GM18498 (cell line): Measurements from ENCODE around the gene SNTA1.
"Not testable (repeated sequence)": the region's sequence is repeated elsewhere in the genome, so short reads cannot be mapped to it uniquely, and the experiment has no call there.

ENCODE experiments used
- ATAC-seq: cut with Tn5 transposase; IDR thresholded peaks from one replicate; pipeline ENCODE4 v1.9.1; 2021; ENCODE audit warnings: mild to moderate bottlenecking, moderate library complexity; ENCODE audit not compliant: unreplicated experiment

Gene SNTA1

DNA sequence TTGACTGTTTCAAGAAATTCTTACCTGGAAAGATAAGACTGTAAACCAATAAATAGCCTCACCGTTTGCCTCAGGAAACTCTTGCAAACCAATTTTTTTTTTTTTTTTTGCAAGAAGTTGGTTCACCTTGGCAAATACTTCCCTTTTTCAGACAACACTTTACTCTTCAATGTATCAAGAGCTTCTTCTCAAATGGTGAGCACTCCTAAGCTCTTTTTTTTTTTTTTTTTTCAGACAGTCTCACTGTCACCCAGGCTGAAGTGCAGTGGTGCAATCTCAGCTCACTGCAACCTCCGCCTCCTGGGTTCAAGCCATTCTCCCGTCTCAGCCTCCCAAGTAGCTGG is 22.7 kb upstream of the SNTA1 start:
- ATAC-seq: no peak

DNA sequence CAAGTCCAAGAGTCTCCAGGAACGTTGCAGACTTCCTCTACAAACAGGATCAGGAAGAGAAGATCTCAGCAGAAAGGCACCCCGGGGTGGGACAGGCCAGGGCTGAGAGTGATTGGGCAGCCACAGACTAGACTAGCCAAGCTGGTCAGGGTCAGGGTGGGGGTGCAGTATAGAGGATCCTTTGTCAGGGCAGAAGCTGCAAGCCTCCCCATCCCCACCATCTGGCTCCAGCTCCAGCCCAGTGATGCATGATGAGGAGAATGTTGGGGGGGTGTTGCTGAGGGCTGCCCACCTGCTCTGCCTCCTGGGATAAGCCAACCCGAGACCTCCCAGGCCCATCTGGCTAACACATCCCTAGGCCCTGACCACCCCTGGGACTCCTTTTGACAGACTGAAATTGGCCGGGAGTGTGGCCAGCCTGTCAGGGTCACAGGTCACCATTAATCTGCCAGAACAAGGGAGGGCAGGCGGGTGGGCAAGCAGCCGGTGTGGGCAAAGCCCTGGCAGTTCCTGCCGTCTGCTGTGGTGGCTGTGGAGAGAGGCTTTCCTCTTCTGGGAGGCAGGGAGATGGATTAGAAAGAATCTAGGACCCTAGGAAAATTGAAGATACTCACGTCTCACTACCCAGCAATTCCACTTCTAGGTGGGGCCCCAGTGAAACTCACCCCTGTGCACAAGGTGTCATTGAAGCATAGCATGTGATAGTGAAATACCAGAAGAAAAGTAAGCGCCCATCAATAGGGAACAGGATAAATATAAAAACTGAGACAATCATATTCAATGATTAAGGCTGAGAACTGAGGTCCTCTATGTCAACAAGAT is 22.1 kb upstream of the SNTA1 start:
- no peak for ATAC-seq

DNA sequence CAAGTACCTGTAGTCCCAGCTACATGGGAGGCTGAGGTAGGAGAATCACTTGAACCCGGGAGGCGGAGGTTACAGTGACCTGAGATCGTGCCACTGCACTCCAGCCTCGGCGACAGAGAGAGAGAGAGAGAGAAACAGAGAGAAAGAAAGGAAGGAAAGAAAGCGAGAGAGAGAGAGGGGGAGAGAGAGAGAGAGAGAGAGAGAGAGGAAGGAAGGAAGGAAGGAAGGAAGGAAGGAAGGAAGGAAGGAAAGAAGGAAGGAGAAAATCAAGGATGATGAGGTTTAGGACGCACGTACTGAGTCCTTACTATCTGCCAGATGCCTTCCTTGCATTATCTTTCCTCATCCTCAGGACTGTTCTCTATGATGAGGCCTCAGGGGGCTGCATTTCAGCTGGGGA is 21.2 kb upstream of the SNTA1 start:
- ATAC-seq: not testable (repeated sequence)

DNA sequence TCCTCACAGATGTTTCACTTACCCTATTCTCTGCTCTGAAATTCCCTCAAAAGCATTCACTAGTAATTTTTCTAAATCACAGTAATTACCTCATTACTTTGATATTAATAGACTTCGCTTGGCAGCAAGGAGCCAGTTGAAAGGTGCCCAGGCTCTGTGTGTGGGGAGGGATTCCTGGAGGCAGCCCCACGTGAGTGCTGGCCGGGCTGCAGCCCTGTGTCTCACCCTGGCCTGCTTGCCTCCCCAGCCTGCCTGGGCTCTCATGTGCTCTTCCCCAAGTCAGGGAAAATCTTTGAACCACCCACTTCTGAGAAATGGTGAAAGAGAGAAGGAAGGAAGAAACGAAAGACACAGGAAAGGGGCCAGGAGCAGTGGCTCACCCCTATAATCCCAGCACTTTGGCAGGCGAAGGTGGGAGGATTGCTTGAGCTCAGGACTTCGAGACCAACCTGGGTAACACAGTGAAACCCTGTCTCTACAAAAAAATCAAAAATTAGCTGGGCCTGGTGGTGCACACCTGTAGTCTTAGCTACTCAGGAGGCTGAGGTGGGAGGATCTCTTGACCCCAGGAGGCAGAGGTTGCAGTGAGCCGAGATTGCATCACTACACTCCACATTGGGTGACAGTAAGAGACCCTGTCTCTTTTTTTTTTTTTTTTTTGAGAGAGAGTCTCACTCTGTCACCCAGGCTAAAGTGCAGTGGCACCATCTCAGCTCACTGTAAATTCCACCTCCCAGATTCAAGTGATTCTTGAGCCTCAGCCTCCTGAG is 20.0 kb upstream of the SNTA1 start:
- ATAC-seq: no peak

DNA sequence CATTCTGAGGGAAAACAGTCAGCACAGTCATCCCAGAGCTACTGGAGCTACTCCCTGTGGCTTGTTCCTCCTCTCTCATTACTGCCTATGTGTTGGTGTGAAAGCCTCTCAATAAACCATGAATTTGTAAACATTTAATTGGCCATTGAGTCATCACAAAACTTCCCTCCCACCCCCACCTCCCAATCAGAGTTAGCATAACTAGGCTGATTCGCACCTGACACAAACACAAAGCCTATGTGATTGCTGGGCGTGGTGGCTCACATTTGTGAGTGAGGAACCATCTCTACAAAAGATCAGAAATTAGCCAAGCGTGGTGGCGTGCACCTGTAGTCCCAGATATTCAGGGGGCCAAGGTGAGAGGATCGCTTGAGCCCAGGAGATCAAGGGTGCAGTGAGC is 17.1 kb upstream of the SNTA1 start:
- no peak for ATAC-seq

DNA sequence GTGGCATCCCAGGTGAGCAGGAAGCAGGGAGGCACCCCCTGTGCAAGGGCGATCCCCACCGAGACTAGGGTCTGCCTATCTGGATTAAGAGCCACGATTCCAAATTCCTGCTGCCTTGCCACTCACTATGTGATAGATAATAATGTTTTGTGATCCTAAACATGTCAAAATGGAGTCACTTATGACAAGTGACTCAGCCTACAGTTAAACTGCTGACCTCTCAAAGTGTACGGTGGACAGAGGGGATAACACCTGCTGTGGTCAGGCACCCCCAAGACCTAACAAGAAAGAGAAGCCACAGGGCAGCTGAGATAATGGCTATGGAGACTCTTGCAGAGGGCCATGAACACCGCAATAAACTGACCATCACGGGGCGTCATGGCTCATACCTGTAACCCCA is 16.0 kb upstream of the SNTA1 start:
- no peak for ATAC-seq

DNA sequence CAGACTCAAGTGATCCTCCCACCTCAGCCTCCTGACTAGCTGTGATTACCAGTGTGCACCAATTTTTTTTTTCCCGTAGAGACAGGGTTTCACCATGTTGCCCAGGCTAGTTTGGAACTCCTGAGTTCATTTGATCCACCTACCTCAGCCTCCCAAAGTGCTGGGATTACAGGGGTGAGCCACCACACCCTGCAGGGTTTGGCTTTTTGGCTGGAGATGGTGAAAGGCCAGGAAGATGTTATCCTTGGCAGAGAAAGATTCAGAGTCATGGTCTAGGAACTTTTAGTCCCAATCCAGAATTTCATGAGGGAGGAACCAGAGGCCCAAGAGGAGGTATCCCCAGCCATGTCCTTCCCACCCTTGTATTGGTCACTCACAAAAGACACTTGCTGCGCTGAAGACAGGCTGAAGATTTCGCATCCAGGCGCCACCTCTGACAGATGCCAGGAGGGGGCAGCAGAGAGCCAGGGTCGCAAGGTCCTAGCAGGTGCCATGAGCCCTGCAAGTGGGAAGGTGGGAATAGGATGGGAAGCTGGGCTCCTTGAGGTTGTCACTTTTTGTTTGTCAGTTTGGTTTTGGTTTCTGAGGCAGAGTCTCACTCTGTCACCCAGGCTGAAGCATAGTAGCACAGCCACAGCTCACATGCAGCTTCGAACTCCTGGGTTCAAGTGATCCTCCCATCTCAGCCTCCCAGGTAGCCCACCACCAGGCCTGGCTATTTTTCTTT is 13.5 kb upstream of the SNTA1 start:
- ATAC-seq: not testable (repeated sequence)

DNA sequence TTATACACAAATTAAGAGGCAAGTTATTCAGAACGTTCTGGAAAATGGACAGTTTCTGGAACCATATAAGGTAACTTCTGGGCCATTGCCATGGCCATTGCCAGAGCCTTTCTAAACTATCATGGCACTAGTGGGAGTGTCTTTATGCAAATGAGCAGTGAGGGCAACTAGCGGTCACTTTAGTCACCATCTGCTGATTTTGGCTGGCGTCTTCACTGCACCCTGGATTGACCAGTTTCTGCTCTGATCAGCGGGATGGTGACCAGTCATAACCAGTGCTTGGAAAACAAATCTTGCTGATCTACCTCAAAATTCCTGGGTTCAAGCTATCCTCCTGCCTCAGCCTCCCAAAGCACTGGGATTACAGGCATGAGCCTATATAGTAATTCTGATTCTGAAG is 7.3 kb upstream of the SNTA1 start:
- no peak for ATAC-seq

DNA sequence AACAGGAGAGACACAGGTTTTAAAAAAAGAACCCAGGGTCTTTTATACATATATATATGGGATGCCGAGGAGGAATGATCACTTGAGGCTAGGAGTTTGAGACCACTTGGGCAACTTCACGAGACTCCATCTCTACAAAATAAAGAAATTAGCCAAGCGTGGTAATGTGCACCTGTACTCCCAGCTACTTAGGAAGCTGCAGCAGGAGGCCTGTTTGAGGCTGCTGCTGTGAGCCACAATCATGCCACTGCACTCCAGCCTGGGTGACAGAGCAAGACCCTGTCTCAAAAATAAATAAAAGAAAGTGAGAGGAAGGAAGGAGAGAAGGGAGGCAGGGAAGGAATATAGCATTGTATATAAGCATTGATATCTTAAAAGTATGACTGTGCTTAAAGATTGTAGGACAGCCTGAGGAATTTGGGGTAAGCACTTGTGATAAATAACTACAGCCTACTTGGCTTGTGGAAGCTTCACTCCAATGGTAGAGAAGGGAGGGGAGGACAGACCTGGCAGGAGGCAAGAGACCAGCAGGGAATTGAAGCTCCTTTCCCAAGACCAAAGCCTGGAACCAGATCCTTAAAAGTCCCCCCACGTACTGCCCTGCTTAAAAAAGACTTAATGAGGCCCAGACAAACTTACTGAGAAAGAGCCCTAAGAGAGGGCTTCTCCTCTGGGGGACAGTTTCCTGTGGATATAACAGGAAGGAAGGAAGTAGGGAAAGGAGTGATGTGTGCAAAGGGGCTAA is 2.5 kb upstream of the SNTA1 start:
- ATAC-seq: no peak

DNA sequence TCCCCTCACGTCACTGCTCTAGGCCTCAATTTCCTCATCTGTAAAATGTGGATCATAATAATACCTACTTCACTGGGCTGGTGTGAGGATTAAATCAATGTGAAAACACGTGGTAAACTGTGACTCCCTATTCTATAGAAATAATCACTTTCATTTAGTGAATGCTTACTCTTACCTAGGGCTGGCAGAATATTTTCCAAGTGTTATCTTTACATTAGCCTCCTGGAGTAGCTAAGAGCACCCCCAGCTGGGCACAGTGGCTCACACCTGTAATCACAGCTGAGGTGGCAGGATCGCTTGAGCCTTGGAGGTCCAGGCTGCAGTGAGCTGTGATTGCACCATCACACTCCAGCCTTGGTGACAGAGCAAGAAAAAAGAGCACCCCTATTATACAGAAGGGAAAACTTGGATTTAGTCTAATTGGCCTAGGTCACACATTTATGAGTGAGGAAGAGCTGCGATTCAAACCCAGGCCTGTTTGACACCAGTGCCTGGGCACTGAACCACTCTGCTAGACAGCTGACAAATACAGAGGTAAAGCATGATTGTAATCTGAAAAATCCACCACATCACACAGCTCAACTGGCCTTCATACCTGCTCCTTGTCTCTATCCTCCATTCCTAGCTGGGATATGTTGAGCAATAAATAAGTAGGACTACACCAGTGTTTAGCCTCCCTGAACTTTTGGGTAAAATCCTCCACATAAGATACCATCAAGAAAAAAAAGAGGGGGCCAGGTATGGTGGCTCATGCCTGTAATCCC is 1.4 kb upstream of the SNTA1 start:
- ATAC-seq: no peak

DNA sequence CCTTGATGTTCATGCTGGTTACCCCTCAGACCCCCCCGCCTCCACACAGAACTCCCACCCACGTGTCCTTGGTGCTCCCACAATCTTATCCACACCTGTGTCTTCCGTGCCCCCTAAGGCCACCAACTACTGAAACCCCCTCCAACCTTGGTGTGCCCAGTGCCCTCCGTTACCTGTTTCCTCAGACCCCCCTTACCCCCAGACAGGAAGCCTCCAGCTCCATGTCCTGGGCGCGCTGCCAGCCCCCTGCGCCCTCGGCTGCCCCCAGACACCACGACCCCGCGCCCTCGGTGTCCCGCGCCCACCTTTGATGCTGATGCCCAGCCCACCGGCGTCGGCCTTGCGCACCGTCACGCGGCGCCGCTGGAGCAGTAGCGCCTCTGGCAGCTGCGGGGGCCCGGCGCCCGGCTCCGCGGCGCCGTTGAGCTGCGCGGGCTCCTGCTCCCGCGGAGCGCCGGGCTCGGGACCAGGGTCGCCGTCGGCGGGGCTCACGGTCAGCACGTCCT is 504 bp downstream of the SNTA1 start:
- peak; percentile 23 for ATAC-seq

DNA sequence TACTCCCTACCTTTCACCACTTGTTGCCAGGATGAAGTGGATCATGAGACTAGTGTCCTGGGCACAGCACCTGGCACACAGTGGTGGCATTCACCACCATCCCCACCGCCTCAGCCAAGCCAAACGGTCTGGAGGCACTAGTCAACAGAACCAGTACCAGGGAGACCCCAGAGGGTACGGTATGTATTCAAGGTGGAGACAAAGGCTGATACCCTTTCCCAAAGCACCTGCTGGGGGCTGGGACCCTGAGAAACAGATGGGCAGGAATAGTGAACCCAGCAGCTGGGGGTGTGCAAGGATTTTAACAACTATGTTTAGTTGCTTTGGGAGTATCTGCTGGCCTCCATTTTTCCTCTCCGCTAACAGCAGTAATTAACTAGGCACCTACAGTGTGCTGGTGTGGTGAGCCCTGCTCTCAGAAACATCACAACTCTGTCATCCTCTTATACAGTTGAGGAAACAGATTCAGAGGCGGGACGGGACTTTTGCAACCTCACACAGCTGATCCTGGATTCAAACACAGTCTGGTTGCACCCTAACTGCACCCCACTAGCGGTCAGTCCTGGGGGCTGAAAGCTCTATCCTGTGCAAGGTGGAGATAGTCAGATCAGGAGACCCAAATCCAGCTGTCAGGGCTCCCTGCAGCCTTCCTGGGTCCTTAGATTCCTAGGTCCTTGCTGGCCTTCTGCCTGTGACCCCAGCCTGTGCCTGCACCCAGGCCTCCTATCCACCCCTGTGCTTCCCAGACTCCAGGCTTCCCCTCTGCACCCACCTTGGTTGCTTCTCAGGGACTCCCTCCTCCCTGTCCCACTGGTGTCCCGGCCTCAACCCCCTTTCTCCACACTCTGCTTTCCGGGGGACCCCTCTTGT is 1.2 kb downstream of the SNTA1 start:
- ATAC-seq: no peak

DNA sequence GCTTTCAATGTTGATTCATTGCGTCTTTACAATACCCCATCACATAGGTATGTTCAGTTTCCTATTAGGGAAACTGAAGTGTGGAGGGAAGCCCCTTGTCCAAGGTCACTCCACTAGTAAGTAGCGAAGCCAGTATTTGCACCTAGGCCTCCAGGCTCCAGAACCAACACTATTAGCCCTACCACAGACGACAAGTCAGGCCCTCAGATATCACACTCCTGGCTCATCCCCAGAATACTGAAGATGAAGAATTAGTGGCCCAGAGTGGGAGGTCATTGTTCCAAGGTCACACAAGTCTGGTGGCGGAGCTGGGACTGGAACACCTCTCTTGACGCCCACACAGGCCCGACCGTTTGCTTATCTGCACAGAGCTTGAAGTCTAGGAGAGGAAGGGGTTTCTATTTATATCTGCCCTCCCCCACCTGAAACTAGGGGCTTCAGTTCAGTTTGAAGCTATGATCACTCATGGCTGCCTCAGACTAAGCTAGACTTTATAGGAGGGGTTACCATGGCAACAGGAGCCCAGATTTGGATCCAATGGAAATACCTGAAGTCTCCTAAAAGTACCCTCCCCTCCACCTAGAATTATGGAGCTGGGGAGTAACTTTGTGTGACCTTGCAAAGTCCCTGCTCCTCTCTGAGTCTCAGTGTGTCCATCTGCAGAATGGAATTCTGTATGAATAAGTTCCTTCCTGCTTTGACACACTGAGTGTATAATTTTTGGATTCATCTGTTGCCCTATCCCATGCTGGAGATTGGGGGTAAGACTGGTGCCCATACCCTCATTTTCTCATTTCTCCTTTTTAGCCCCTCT is 2.2 kb downstream of the SNTA1 start:
- no peak for ATAC-seq

DNA sequence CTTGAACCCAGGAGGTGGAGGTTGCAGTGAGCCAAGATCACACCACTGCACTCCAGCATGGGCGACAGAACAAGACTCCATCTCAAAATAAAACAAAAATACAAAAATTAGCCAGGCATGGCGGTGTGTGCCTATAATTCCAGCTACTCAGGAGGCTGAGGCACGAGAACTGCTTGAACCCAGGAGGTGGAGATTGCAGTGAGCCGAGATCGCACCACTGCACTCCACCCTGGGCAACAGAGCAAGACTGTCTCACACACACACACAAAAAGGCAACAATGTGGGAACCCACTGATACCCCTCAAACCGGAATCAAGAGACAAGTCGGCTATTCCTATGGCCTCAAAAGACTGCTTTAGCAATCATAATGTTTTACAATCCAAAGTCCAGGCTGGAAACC is 3.0 kb downstream of the SNTA1 start:
- ATAC-seq: not testable (repeated sequence)

DNA sequence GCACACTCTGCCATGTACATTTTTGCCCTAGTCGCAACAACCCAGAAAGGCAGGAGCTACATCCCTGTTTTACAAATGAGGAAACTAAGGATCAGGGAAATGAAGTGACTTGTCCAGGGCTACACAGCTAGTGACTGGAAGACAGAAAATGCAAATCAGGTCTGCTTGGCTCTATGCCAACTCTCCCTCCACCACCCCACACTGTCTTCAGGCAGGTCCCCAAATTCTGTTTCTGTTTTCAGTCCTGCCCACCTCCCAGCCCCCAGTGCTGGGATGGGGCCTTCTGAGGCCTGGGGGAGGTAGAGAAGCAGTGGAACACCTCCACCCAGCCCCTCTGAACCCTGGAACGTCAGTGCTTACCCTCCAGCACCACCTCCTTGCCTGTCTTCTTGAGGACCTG is 5.1 kb downstream of the SNTA1 start:
- ATAC-seq: no peak

DNA sequence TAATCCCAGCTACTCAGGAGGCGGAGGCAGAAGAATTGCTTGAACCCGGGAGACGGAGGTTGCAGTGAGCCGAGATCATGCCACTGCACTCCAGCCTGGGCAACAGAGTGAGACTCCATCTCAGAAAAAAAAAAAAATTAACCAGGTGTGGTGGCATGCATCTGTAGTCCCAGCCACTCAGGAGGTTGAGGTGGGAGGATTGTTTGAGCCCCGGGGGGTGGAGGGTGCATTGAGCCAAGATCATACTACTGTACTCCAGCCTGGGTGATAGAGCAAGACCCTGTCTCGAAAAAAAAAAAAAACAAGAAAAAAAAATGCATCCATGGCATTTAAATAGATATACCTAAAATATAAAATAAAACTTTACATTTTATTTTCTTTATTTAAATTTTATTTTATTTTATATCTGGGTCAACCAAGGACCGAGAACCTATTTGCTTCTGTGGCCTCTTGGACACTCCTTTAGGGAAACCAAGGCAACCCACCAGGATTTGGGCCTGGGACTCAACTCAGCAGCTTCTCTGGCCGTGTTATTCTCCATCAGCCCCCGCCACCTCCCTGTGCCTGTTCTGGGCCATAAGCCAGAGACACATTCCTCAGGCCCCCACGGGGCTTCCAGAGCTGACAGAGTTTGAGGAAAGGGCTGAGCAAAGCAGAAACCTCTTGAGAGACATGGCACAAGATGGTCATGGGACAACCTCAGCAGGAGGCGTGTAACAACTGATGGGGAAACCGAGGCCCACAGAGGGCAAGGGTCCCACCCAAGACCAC is 6.2 kb downstream of the SNTA1 start:
- ATAC-seq: no peak

DNA sequence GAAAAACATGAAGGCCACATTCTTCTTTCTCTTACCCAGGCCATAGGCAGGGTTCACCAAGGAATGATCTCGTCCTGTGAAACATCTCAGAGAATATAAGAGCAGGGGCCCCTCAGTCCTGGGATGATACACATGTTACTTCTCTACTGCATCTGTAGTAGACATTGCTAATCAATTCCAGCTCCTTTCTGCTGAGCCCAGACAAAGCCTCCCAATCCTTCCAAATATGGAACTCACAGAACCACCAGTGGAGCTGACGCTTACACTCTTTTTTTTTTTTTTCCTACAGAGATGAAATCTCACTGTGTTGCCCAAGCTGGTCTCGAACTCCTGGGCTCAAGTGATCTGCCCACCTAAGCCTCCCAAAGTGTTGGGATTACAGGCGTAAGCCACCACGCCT is 9.1 kb downstream of the SNTA1 start:
- no peak for ATAC-seq
